NCI-H1417 (cell line): Measurements from ENCODE around the gene SGMS1.

ENCODE experiments used
- DNase-seq, 3 experiments: peaks; one replicate each; lab custom pipeline; 2025; lab: John Stamatoyannopoulos, UW

Gene SGMS1

GRCh38 chr10:50636618-50637579 is 13.1 kb upstream of the SGMS1 start:
- no peak for DNase-seq

GRCh38 chr10:50635286-50635685 is 11.5 kb upstream of the SGMS1 start:
- DNase-seq: no peak

DNA sequence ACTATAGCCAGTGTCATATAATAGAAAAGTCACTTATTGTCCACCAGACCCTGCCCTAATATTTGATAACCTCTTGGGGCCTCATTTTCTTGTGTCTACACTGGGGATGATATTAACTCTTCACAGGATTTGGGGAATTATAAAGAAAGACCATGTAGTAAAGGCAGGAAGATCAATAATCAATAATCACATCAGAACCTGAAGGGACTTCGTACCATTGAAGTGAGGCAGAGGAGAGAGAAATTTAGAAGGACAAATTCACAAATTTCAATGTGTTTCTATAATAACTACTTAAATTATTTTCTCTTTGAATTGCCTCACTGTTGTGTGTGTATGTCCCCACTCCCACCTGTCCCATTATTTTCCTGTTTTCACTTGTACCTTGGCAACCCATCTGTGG is 10.7 kb upstream of the SGMS1 start:
- DNase-seq: no peak

DNA sequence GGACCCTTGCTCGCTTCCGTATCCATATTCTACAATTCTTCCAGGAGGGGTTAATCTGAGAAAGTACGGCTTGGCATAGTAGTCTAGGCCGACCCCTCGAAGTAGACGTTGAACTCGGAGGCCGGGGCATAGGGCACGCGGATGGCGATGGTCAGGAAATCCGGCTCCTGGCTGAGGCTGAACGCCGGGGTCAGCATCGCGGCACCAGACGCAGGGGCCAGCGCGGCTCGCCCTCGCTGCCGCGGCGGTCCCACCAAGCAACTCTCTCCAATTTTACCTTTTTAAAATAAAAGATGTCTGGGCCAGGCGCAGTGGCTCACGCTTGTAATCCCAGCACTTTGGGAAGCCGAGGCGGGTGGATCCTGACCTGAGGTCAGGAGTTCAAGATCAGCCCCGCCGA is 7.3 kb upstream of the SGMS1 start:
- no peak for DNase-seq

GRCh38 chr10:50629495-50630122 is 5.9 kb upstream of the SGMS1 start:
- no peak for DNase-seq

- no peak for DNase-seq
Observed at GRCh38 chr10:50627896-50628295, 4.1 kb upstream of the SGMS1 start.

DNA sequence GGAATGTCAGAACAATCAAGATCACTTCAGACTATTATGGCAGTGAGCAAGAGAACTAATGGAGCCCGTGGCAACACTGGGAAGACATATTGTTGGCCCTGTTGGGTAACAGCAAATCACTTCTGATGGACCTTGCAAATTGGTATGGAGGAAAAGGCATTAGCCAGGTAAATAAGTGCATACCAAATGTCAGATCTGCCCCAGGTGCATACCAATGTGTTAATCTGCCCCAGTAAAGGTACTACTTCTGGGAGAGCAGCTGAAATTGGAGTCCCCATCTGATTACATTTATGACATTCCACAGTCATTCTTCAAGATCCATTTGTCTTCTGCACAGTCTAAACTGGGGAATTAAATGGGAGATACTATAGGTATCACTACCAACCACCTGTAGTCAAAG is 3.7 kb upstream of the SGMS1 start:
- no peak for DNase-seq

GRCh38 chr10:50625649-50626132 is 1.9 kb upstream of the SGMS1 start:
- peak in 1 of 3 experiments; percentile 63 for DNase-seq

- DNase-seq: peak; percentile 77 to 94 (median 93)
Observed at GRCh38 chr10:50624866-50625501, 1.2 kb upstream of the SGMS1 start.

GRCh38 chr10:50624413-50624865 is 683 bp upstream of the SGMS1 start:
- peak; percentile 84 to 94 (median 93) for DNase-seq

GRCh38 chr10:50622706-50623662 is 772 bp downstream of the SGMS1 start:
- DNase-seq: peak in 2 of 3 experiments; percentile 29 to 55

DNA sequence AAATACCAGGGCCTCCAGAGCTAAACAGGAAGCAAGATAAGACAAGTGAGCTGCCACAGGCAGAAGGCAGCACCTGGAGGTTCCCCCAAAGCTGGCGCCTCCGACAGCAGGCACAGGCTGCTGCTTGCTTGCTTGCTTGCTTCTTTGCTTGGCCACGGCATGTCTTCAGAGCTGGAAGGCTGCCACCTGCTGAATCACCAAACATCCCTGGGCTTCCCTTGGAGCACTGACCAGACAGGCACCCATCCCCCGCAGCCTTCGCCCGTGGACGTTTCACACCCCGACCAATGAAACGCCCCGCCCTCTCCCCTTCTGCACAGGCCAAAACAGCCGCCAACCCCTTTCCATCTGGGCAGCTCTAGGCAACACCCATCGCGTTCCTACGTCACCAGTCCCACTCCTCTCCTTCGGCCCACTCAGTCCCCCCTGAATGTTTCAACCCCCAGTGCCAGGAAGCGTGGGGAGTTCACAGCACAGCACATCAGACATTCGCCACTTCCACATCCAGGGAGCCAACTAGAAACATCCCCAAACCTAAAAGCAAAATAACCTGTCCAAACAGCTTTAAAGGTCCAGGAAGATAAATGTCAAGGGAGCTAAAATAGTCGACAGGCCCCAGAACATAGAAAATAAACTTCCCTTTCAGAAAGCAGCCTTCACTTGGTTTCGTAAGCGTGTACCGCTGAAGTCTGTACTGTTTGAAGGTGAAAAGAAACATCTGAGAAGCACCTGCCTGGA is 1.6 kb downstream of the SGMS1 start:
- DNase-seq: peak; percentile 16 to 79 (median 41)

DNA sequence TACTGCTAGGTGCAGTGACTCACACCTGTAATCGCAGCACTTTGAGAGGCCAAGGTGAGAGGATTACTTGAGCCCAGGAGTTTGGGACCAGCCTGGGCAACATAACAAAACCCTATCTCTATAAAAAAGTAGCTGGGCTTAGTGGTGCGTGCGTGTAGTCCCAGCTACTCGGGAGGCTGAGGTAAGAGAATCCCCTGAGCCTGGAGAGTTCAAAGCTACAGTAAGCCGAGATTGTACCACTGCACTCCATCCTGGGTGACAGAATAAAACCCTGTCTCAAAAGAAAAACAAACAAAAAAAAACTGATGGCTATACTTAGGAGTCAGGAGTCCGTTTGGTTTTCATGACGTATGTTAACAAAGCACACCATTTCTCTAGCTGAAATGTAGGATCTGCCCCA is 2.9 kb downstream of the SGMS1 start:
- peak in 1 of 3 experiments; percentile 3 for DNase-seq

- DNase-seq: no peak
Observed at GRCh38 chr10:50619882-50620281, 3.9 kb downstream of the SGMS1 start.

- no peak for DNase-seq
Observed at GRCh38 chr10:50619166-50619565, 4.6 kb downstream of the SGMS1 start.

DNA sequence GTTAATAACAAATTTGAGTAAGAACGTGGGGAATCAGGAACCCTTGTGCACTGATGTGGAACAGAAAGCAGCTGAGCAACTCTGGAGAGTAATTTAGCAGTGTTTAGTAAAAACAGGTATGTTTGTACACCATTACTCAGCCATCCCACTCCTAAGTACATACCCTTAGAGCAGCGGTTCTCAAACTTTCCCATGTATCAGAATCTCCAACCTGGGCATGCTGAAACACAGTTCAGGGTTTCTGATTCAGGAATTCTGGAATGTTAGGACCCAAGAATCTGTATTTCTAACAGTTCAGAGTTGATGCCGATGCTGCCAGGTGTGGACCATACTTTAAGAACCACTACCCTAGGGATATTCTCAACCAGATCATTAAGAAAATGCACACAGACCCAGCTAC is 5.1 kb downstream of the SGMS1 start:
- DNase-seq: no peak

DNA sequence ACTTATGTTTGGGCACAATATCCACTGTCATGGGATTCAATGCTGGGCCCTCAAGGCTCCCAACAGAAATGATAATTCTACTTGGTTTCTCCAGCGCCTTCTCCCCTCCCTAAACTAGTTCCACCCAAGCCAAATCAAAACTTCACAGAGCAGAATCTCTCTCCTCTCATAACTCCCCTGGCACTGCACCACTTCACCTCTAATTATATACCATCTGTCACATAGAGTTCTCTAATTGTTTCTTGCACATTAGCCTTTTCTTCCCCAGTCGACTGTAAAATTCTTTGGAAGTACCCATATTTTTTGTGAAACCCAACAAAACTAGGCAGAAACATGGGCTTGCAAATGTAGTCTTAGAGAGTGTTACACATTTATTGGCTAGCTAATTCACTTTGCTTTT is 8.1 kb downstream of the SGMS1 start:
- peak in 1 of 3 experiments; percentile 28 for DNase-seq

GRCh38 chr10:50614444-50615137 is 9.2 kb downstream of the SGMS1 start:
- no peak for DNase-seq

DNA sequence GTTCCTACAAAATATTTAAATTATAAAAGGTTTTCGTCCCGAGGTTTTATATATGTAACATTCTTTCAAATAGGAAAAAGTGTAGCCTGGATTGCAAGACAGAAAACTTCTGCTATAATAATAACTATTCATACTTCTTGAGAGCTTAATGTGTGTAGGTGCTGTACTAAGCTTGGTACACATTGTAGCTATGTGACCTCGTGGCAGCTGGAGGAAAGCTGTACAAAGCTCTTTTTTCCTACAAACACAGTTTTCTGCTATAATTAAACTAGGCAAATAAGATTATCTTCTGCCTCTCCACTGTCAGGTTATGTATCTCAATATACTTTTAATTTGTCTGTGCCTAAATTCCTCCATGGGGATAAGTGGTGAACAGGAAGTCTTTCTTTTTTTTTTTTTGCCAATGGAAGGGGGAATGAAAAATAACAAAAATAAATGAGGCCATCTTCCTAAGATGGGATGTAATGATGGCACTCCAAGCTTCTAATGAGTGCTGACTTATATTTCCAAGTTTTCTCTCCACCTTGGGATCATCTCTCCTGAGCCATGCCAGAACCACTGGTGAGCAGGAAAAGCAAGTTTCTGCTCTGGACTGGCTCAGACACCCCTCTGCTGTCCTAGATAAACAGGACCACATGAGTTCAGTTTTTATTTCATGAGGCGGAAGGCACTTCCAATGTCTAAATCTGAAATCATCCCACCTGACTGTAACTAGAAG is 9.9 kb downstream of the SGMS1 start:
- no peak for DNase-seq
